PC-9 (cell line): ENCODE results near the gene RAB11FIP4.

ENCODE experiments used
- CTCF ChIP-seq: fragments of 200-600 bp; sonication (generic); conservative IDR thresholded peaks from 2 replicates; pipeline ENCODE4 v1.6.1; 2017; ENCODE audit warnings: mixed run types, antibody characterized with exemption, mild to moderate bottlenecking, moderate library complexity
- EZH2 ChIP-seq: fragments of 200-600 bp; sonication (generic); IDR thresholded peaks from 2 replicates; pipeline ENCODE4 v1.8.0; 2017; ENCODE audit warnings: antibody characterized with exemption, low read depth

GRCh38 chr17:31490019-31490650, 98.7 kb downstream of the RAB11FIP4 start:
- TF ChIP-seq CTCF (no peak), EZH2 (no peak)
